ENCODE data around the gene MAP4K3.

MAP4K3 gene

DNA sequence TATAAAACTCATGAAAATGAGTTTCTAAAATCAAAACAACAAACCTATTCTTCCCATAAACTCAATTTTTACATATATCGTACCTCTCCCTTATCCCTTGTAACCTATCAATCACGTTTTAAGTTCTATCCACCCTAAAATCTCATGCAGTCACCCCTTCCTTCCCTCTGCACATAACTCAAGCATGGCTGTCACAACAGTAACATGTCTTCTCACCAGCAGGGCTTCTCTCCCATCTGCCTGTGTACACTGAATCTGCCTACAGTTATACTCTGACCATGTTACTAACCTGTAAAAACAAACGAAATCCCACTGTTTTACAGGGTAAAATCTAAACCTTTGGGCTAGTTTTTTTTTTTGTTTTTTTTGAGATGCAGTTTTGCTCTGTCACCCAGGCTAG, 68.2 kb downstream of the MAP4K3 start:
- no peak for TF ChIP-seq POLR2AphosphoS5 (IDR thresholded peaks at IDR 0.05; ENCODE audit: low read depth, low read length)
- no peak for TF ChIP-seq REST (IDR thresholded peaks at IDR 0.05; ENCODE audit: insufficient read depth in 1 of 2, low read depth in 2 of 2, low read length in 2 of 2)
- TF ChIP-seq FOXP2 (optimal IDR thresholded peaks at IDR 0.05; ENCODE audit: borderline replicate concordance, extremely low read depth, extremely low read length, insufficient read depth) = no peak
- TF ChIP-seq SIN3A (IDR thresholded peaks at IDR 0.05; ENCODE audit: borderline replicate concordance, insufficient read depth, low read length) = no peak
- no peak for TF ChIP-seq TAF1 (IDR thresholded peaks at IDR 0.05; ENCODE audit: borderline replicate concordance, insufficient read depth, low read length)

- TF ChIP-seq POLR2AphosphoS5 (IDR thresholded peaks at IDR 0.05; ENCODE audit: low read depth, low read length) (no peak), REST (IDR thresholded peaks at IDR 0.05; ENCODE audit: insufficient read depth in 1 of 2, low read depth in 2 of 2, low read length in 2 of 2) (no peak), SIN3A (IDR thresholded peaks at IDR 0.05; ENCODE audit: borderline replicate concordance, insufficient read depth, low read length) (no peak), FOXP2 (optimal IDR thresholded peaks at IDR 0.05; ENCODE audit: borderline replicate concordance, extremely low read depth, extremely low read length, insufficient read depth) (no peak), TAF1 (IDR thresholded peaks at IDR 0.05; ENCODE audit: borderline replicate concordance, insufficient read depth, low read length) (no peak)
Observed at GRCh38 chr2:39368376-39368775, 68.7 kb downstream of the MAP4K3 start.

- no peak for TF ChIP-seq SIN3A (IDR thresholded peaks at IDR 0.05; ENCODE audit: borderline replicate concordance, insufficient read depth, low read length)
- TF ChIP-seq REST (IDR thresholded peaks at IDR 0.05; ENCODE audit: insufficient read depth in 1 of 2, low read depth in 2 of 2, low read length in 2 of 2) = no peak
- TF ChIP-seq POLR2AphosphoS5 (IDR thresholded peaks at IDR 0.05; ENCODE audit: low read depth, low read length) = no peak
- no peak for TF ChIP-seq FOXP2 (optimal IDR thresholded peaks at IDR 0.05; ENCODE audit: borderline replicate concordance, extremely low read depth, extremely low read length, insufficient read depth)
- no peak for TF ChIP-seq TAF1 (IDR thresholded peaks at IDR 0.05; ENCODE audit: borderline replicate concordance, insufficient read depth, low read length)
Observed at GRCh38 chr2:39362595-39362994, 74.5 kb downstream of the MAP4K3 start.

DNA sequence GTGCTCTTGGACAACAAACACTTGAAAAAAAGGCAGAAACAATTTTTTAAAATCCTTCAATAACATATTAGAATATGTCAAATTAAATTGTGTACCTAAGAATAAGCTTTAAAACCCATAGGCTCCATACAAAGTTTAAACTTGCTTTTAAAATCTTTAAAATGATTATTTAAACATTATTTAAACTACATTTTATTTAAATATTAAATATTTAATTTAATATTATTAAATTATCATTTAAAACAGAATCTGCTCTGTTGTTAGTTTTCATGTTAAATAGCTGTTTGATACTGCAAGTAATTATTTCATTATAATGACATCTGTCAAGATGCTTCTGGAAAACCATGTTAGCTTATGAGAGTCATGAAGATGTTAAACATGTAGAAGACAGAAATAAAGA, 75.6 kb downstream of the MAP4K3 start:
- TF ChIP-seq POLR2AphosphoS5 (IDR thresholded peaks at IDR 0.05; ENCODE audit: low read depth, low read length) = no peak
- no peak for TF ChIP-seq SIN3A (IDR thresholded peaks at IDR 0.05; ENCODE audit: borderline replicate concordance, insufficient read depth, low read length)
- TF ChIP-seq FOXP2 (optimal IDR thresholded peaks at IDR 0.05; ENCODE audit: borderline replicate concordance, extremely low read depth, extremely low read length, insufficient read depth) = no peak
- TF ChIP-seq REST (IDR thresholded peaks at IDR 0.05; ENCODE audit: insufficient read depth in 1 of 2, low read depth in 2 of 2, low read length in 2 of 2) = no peak
- TF ChIP-seq TAF1 (IDR thresholded peaks at IDR 0.05; ENCODE audit: borderline replicate concordance, insufficient read depth, low read length) = no peak
